HepG2 (cell line): Measurements from ENCODE around the gene HACE1. TPM values are rescaled to one million over a fixed set of nuclear protein-coding genes. Genes with fewer than 3 reads are reported as not detected.

Experiments used
- ATAC-seq: fragments of 200-7000 bp; cut with Tn5 transposase; 3 replicates; pipeline ENCODE4 v1.9.1; 2020; ENCODE audit warnings: mild to moderate bottlenecking, moderate library complexity
- BruUV-seq: library from RNA; stranded (reverse); fragments of 400-500 nt; replicated peaks from 2 replicates; lab custom pipeline; 2021; lab: Mats Ljungman, UMichigan
- CTCF ChIA-PET: fragments of 300-600 bp; formaldehyde crosslinking; extraction: SDS; loops from one replicate; lab custom pipeline; 2021; ENCODE audit warnings: low total read pairs, inconsistent platforms, low intra/inter-chr PET ratio; lab: Yijun Ruan, JAX
- POLR2A ChIA-PET: fragments of 350-600 bp; sonication (Branson Sonifier 250); formaldehyde crosslinking; loops from one replicate; lab custom pipeline; 2020; ENCODE audit warnings: antibody characterized with exemption, inconsistent platforms; lab: Yijun Ruan, JAX
- DNase-seq: peaks from one replicate; pipeline ENCODE4 v3.0.0-alpha.2; 2015; ENCODE audit warnings: low spot score
- FAIRE-seq: peaks from 3 replicates; lab custom pipeline; 2011; peaks lifted over from hg19 to GRCh38; lab: Jason Lieb, UNC
- H2AFZ ChIP-seq: one replicate; pipeline ENCODE4 v1.6.1; 2011; ENCODE audit warnings: low read length, inconsistent platforms
- H3K27ac ChIP-seq: fragments of 300-600 bp; 3 replicates; pipeline ENCODE4 v1.8.0; 2011; ENCODE audit warnings: mixed run types, mild to moderate bottlenecking, mixed read lengths, low read length, inconsistent platforms; ENCODE audit not compliant: insufficient read depth; ENCODE audit errors: extremely low read length
- H3K27me3 ChIP-seq, 2 experiments: fragments of 200-600 bp in 1 of 2; 2 replicates in 1 of 2; 3 replicates in 1 of 2; pipeline versions ENCODE4 v1.6.0 to v1.8.0; 2011; ENCODE audit warnings: low read length in 2 of 2, mild to moderate bottlenecking in 2 of 2, moderate library complexity in 2 of 2, inconsistent platforms in 1 of 2; ENCODE audit not compliant: insufficient read depth in 2 of 2, control insufficient read depth in 1 of 2
- H3K36me3 ChIP-seq, 2 experiments: fragments of 200-600 bp in 1 of 2; replicated peaks in 1 of 2; 2 replicates in 1 of 2; 3 replicates in 1 of 2; pipeline versions ENCODE4 v1.5.1 to v1.8.0; 2011; ENCODE audit warnings: low read length in 2 of 2, inconsistent platforms in 1 of 2; ENCODE audit not compliant: insufficient read depth in 2 of 2, control insufficient read depth in 1 of 2
- H3K4me1 ChIP-seq: 2 replicates; pipeline ENCODE4 v1.5.1; 2012; ENCODE audit warnings: low read length, inconsistent platforms; ENCODE audit not compliant: insufficient read depth
- H3K4me2 ChIP-seq: 2 replicates; pipeline ENCODE4 v1.6.0; 2011; ENCODE audit warnings: low read depth, low read length, inconsistent platforms
- H3K4me3 ChIP-seq, 3 experiments: fragments of 200-600 bp in 1 of 3; sonication (generic), shearing (Covaris generic) in 1 of 3; replicated peaks in 1 of 3; 2 replicates each; pipeline ENCODE4 v1.5.1; 2011 to 2016; ENCODE audit warnings: low read length in 3 of 3, inconsistent platforms in 2 of 3, low read depth in 2 of 3, mild to moderate bottlenecking in 2 of 3, control low read depth in 1 of 3, mixed read lengths in 1 of 3; ENCODE audit not compliant: insufficient read depth in 1 of 3
- H3K79me2 ChIP-seq: one replicate; pipeline ENCODE4 v1.6.1; 2011; ENCODE audit warnings: low read length, inconsistent platforms; ENCODE audit not compliant: insufficient read depth
- H3K9ac ChIP-seq: 2 replicates; pipeline ENCODE4 v1.6.0; 2011; ENCODE audit warnings: mild to moderate bottlenecking, low read depth, low read length, inconsistent platforms; ENCODE audit not compliant: insufficient read depth
- H3K9me3 ChIP-seq: 2 replicates; pipeline ENCODE4 v1.5.1; 2012; ENCODE audit warnings: mild to moderate bottlenecking, low read length
- H4K20me1 ChIP-seq: 2 replicates; pipeline ENCODE4 v1.6.0; 2011; ENCODE audit warnings: inconsistent platforms, mild to moderate bottlenecking, low read length, moderate library complexity; ENCODE audit not compliant: insufficient read depth
- FOXA1 ChIP-seq, 2 experiments: fragments of 450-650 bp in 1 of 2; sonication (generic) in 1 of 2; formaldehyde crosslinking in 1 of 2; IDR thresholded peaks; 2 replicates each; pipeline versions ENCODE4 v1.4.0 to v1.6.1; 2016 to 2020; ENCODE audit warnings: missing genetic modification reagents in 1 of 2
- GLI4 ChIP-seq: sonication (generic); formaldehyde crosslinking; IDR thresholded peaks from 2 replicates; pipeline ENCODE4 v1.5.1; 2020; ENCODE audit warnings: missing genetic modification reagents, mild to moderate bottlenecking, moderate library complexity, borderline replicate concordance
- MYPOP ChIP-seq: sonication (generic); formaldehyde crosslinking; IDR thresholded peaks from 2 replicates; pipeline ENCODE4 v1.8.1; 2023; ENCODE audit warnings: mild to moderate bottlenecking, moderate library complexity, missing genetic modification reagents
- PCBP1 ChIP-seq: fragments of 200-400 bp; formaldehyde crosslinking; IDR thresholded peaks from 2 replicates; pipeline ENCODE4 v1.6.1; 2017; ENCODE audit warnings: mild to moderate bottlenecking, low read depth, low read length, borderline replicate concordance
- ZBTB40 ChIP-seq, 2 experiments: fragments of 450-650 bp in 1 of 2; sonication (generic) in 1 of 2; formaldehyde crosslinking in 1 of 2; IDR thresholded peaks; 2 replicates each; pipeline versions ENCODE4 v1.6.1 to v1.8.0; 2016 to 2022; ENCODE audit warnings: antibody characterized with exemption in 1 of 2, mild to moderate bottlenecking in 1 of 2, missing genetic modification reagents in 1 of 2
- ZIK1 ChIP-seq: sonication (generic); formaldehyde crosslinking; IDR thresholded peaks from 2 replicates; pipeline ENCODE4 v1.5.0; 2020; ENCODE audit warnings: mild to moderate bottlenecking, low read depth, missing genetic modification reagents, borderline replicate concordance
- ZNF30 ChIP-seq: sonication (generic); formaldehyde crosslinking; IDR thresholded peaks from 2 replicates; pipeline ENCODE4 v1.5.0; 2020; ENCODE audit warnings: mild to moderate bottlenecking, missing genetic modification reagents
- ZNF468 ChIP-seq: sonication (generic); formaldehyde crosslinking; IDR thresholded peaks from 2 replicates; pipeline ENCODE4 v1.8.0; 2022; ENCODE audit warnings: mild to moderate bottlenecking, moderate library complexity, missing genetic modification reagents
- ZNF674 ChIP-seq: sonication (generic); formaldehyde crosslinking; IDR thresholded peaks from 2 replicates; pipeline ENCODE4 v1.5.0; 2020; ENCODE audit warnings: low read depth, mild to moderate bottlenecking, missing genetic modification reagents
- WGBS: methylation state at CpG from one replicate; pipeline ENCODE4 v1.1.6; 2017; ENCODE audit warnings: low lambda C conversion rate; 5-methylcytosine and 5-hydroxymethylcytosine counted together
- in situ Hi-C: cut with HindIII; loops from 2 replicates; pipeline ENCODE4 v1.10.0; 2017; ENCODE audit warnings: low pct_unique_long_range_greater_than_20kb; ENCODE audit not compliant: extremely low pct_ligation_motif_present
- intact Hi-C: fragments of 100-400 bp; cut with micrococcal nuclease; formaldehyde crosslinking; loops from one replicate; pipeline ENCODE4 v1.10.0; 2022; ENCODE audit not compliant: unreplicated experiment
- polyA plus RNA-seq, 8 experiments: library from polyadenylated mRNA; depleted of rRNA in 3 of 8; stranded (reverse) in 7 of 8; unstranded in 1 of 8; fragments of >200 nt; fragmentation: Illumina TruSeq in 4 of 8; extraction: Trizol in 4 of 8; gene quantifications; 2 replicates each; pipeline versions ENCODE4 v1.2.1 to v1.2.3, GENCODE V29; 2011 to 2016; ENCODE audit warnings: low read depth in 4 of 8, missing spikeins in 1 of 8, mixed read lengths in 1 of 8; ENCODE audit not compliant: insufficient read depth in 1 of 8
- total RNA-seq, 5 experiments: library from RNA; depleted of rRNA; stranded (reverse); fragments of >200 nt; fragmentation: Illumina TruSeq; extraction: Trizol; gene quantifications; 2 replicates each; pipeline ENCODE4 v1.2.3, GENCODE V29; 2016; ENCODE audit warnings: low read depth in 1 of 5

The HACE1 gene
- total and polyA plus RNA-seq, 2 of the 13 experiments (the other 11 are each of a cell fraction or from before 2014, with no cell fraction given) = 8.9 to 11.4 TPM

- no peak overlapping the region for H3K4me2 ChIP-seq
- H3K4me1 ChIP-seq = no peaks in the 10 kb centered on the region
- ChIA-PET POLR2A (no interaction called here), CTCF (interaction anchor here (0.9 kb wide), 1 partner anchor 90 kb away, joined by 3 read pairs; no protein-coding TSS in a partner anchor)
- ATAC-seq (no peak), DNase-seq (no peak), FAIRE-seq (no peak)
- intact Hi-C loops = loop anchor here (5.0 kb wide), 1 partner anchor 397 kb away; no protein-coding TSS in a partner anchor
- no peak overlapping the region for H2AFZ ChIP-seq
- no peaks in the 10 kb centered on the region for H4K20me1 ChIP-seq
- H3K4me3 ChIP-seq = no peak overlapping the region
- H3K27me3 ChIP-seq = no peaks in the 10 kb centered on the region
- in situ Hi-C loops = loop anchor here (5.0 kb wide), 1 partner anchor 87 kb away; no protein-coding TSS in a partner anchor
- no peaks in the 10 kb centered on the region for H3K79me2 ChIP-seq
- H3K27ac ChIP-seq = no peak overlapping the region
- WGBS = 2% methylated on average over 2 of the region's 2 CpGs
- BruUV-seq = no TSS peak
- H3K9me3 ChIP-seq = no peaks in the 10 kb centered on the region
- no peaks in the 10 kb centered on the region for H3K36me3 ChIP-seq
- no peak for TF ChIP-seq ZNF674 (CRISPR knock-in tag)
- no peak for TF ChIP-seq ZBTB40 (IDR thresholded peaks at IDR 0.05)
- no peak for TF ChIP-seq ZBTB40 (CRISPR knock-in tag; IDR thresholded peaks at IDR 0.05)
- TF ChIP-seq PCBP1 = no peak
- TF ChIP-seq MYPOP (CRISPR knock-in tag) = no peak
- TF ChIP-seq FOXA1 (IDR thresholded peaks at IDR 0.05) = no peak
- TF ChIP-seq FOXA1 (CRISPR knock-in tag; IDR thresholded peaks at IDR 0.05) = no peak
- no peak for TF ChIP-seq ZNF30 (CRISPR knock-in tag)
- TF ChIP-seq ZNF468 (CRISPR knock-in tag) = no peak
- TF ChIP-seq GLI4 (CRISPR knock-in tag) = no peak
- no peak for TF ChIP-seq ZIK1 (CRISPR knock-in tag)
- H3K9ac ChIP-seq = no peak overlapping the region
Measured at GRCh38 chr6:104680539-104680938, 179.2 kb downstream of the HACE1 start.
